Ecto neural progenitor cell (in vitro differentiated cells): ENCODE measurements around the gene RIOK1.

Experiments used
- DNase-seq: peaks from one replicate; pipeline ENCODE4 v3.0.0-alpha.2; 2018; ENCODE audit warnings: low spot score

The RIOK1 gene

DNA sequence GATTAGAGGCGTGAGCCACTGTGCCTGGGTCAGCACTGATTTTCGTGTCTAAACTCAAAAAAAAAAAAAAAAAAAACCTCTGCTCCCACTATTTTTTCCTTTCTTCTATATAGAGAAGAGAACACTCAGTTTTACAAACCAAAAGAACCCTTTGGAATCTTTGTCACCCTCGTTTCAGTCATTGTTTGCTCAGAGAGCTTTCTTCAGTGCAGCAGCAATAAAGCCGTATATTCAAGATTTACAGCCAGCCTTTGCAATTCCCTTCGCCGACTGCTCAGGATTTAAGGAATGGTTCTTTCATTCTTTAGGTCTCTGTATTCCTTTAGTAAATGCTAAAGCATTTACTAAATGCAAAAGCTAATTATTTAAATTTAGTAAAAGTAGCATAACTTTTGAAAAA lies 20.1 kb downstream of the RIOK1 start:
- DNase-seq: no peak

DNA sequence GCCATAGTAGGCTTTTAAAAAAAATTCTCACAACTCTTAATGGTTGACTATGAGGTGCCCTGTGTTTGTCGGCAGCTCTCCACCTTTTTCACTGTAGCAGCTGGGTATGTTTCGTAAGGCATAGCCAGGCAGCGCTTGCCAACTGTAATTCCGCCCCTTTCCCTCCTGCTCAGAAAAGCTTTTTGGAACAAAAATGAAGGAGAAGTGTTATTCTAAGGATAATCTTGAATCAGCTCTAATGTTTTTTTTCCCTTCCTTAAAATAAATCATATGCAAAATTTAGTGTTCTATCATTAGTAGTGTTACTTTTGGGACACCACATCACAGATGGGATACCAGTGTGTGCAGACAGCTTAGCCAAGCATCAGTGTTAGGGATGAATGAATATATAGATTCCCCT lies 21.2 kb downstream of the RIOK1 start:
- no peak for DNase-seq

DNA sequence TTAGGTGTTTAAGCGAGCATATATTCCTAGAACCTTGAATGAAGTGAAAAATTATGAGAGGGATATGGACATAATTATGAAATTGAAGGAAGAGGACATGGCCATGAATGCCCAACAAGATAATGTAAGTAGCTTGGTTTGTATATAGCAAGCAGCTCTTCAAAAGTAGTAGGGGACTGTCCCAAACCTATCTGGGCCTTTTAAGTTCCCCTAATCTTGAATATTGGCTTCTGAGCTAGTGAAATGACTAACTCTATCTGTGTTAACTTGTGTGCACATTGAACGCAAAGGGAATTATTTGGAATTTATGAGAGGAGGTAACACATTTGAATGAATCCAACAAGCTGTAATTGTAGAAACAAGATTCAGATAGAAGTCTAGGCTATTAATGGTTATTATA lies 21.7 kb downstream of the RIOK1 start:
- DNase-seq: no peak

DNA sequence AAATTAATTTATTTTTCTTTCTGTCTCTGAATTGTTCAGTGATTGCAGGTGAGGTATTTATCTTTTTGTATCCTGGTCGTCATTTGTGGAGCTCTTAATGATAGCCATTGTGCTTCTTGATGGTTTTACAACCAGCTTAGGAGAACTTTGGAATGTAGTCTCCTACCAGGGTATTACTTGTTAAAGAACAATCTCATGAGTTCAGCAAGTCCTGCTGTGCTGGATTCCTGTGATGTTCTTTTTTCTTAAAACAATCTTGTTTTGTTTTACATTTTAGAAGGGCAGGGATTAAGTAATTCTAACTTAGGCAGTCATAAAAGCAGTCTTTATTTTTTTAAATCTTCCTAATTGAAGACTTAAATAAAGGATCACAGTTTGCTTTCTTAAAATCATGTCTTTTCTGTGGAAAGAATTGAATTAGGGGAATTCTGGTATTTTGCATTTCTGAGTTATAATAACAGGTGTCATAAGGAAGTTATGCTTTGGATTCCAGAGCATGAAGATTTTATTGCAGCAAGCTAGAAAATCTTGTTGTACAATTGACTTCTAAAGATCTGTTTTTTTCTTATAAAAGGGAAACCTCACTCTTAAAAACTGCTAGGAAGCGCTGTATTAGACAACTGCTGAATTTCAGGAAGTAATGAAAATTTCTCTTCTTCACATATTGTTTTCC lies 23.7 kb downstream of the RIOK1 start:
- no peak for DNase-seq

DNA sequence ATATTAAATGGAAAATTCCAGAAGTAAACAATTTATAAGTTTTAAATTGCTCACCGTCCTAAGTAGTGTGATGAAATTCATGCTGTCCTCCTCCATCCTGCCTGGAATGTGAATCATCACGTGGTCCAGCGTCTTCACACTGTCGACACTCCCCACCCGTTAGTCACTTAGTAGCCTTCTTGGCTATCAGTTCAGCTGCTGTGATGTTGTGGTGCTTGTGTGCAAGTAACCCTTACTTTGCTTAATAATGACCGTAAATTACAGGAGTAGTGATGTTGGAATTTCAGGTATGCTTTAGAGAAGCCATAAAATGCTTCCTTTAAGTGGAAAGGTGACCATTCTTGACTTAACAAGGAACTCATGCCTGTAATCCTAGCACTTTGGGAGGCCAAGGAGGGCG lies 25.2 kb downstream of the RIOK1 start:
- DNase-seq: no peak

DNA sequence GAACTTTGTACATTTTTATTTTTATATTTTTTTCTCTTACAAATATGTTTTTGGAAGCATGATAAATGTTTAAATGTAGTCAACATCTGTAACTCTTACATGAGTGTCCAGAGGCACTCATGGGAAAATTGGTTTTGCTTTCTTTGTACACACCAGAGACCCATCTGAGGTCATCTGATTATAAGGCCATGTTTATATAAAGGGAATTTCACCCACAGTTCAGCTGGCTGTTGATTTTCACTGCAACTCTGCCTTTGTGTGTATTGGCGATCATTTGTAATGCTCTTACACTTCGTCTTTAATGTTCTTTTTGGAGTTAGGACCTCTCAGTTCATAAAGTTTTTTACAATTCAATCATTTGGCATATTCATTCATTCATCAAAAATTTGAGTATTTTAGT lies 28.1 kb downstream of the RIOK1 start:
- DNase-seq: no peak

DNA sequence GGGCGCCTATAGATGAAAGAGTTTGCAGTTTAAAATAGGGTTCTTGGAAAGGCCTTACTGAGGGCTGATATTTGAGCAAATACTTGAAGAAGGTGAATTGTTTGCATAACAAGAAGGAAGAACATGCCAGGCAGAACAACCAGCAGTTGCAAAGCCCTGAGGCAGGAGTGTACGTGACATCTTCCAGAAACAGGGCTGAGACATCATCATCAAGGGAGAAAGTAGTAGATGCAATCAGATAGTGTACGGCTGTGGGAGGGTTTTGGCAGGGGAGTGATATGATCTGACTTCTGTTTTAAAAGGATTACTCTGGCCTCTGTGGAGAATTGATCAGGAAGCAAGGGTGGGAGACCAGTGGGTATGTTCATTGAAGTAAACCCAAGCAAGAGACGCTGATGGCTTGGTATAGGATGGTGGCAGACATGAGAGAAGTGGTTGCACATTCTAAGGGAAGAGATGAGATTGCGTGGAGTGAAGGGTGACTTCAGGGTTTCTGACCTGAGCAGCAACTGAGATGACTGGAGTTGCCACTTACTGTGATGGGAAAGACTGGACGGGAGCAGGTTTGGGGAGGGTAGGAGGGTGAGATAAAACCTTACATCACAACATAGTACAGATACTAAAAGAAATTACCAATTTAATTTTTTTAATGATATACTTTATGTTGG lies 28.8 kb downstream of the RIOK1 start:
- DNase-seq: no peak

DNA sequence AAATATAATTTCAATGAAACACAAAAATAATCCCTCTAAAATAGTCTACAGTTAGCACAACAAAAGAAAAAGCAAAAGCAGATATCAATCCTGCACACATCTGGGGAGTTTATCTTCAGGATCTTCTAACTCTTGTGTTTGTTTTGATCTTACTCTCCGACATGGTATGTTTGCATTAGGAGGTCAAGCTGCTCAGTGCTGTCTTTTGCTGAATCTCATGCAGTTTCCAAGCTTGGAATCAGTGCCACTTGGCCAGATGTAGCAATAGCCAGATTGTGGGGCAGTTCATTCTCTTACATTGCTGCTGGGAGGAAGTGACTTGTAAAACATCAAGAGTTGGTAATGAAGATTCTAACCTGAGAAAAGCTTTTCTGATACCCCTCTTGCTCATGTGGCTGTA lies 29.5 kb downstream of the RIOK1 start:
- DNase-seq: no peak

DNA sequence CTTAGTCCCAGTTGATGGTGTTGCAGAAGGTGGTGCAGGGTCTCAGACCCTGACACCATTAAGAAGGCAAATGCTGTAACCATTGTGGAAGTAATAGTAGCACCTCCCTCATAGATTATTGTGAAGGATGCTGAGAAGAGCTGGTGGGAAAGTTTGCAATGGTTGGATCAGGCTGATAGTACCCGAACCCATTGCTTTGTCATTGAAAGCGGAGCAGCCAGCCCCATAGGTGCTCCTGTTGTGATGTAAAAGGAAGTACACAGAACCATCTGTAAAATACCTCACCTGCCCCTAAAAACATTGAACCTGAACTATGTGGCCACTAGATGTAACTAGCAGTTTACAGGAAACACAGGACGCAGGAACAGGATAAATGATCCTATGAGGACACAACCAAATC lies 31.5 kb downstream of the RIOK1 start:
- DNase-seq: no peak

DNA sequence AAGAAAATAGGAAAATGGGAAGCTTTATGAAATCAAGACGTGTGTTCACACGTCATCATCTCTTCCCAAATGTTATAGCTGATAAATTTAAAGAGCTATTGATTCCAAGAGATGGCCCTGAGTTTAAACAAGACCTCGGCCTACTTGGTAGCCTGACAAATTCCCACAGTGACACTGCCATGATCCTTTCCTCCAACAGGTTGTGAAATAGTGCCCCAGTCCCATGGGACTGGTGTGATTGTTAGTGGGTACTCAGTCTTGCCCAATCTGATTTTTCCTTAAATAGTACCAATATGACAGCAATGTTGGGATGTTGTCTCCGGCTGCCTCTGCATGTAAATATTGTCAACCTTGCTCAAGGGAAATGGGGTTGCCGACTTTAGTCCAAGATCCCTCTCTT lies 34.5 kb downstream of the RIOK1 start:
- DNase-seq: no peak

DNA sequence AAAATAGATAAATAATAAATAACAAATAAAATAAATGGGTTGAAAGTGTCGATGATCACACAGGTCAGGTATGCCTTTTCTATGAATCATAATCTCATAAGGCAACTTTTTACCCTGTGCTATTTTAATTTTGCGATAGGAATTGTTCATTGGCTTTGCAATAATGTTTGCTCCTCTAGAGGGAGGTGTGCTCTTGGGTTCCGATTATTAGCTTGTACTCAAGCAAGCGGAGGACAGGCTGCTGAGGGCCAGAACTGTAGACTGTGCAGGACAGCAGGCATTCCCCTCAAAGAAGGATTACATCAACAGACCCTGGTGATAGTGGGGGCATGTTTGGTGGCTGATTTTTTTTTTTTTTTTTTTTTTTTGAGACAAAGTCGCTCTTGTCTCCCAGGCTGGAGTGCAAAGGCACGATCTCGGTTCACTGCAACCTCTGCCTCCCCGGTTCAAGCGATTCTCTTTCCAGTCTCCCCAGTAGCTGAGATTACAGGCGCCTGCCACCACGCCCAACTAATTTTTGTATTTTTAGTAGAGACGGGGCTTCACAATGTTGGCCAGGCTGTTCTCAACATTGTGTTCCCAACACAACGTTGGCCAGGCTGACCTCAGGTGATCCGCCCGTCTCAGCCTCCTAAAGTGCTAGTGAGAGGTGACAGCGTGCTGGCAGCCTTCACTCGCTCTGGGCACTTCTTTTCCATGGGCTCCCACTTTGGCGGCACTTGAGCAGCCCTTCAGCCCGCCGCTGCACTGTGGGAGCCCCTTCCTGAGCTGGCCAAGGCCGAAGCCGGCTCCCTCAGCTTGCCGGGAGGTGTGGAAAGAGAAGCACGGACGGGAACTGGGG lies 35.6 kb downstream of the RIOK1 start:
- DNase-seq: no peak

DNA sequence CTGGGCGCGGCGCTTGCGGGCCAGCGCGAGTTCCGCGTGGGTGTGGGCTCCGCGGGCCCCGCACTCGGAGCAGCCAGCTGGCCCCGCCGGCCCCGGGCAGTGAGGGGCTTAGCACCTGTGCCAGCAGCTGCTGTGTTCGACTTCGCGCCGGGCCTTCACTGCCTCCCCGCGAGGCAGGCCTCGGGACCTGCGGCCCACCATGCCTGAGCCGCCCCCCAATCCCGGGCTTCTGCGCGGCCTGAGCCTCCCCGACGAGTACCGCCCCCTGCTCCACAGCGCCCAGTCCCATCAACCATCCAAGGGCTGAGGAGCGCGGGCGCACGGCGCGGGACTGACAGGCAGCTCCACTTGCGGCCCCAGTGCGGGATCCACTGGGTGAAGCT lies 36.2 kb downstream of the RIOK1 start:
- DNase-seq: no peak

DNA sequence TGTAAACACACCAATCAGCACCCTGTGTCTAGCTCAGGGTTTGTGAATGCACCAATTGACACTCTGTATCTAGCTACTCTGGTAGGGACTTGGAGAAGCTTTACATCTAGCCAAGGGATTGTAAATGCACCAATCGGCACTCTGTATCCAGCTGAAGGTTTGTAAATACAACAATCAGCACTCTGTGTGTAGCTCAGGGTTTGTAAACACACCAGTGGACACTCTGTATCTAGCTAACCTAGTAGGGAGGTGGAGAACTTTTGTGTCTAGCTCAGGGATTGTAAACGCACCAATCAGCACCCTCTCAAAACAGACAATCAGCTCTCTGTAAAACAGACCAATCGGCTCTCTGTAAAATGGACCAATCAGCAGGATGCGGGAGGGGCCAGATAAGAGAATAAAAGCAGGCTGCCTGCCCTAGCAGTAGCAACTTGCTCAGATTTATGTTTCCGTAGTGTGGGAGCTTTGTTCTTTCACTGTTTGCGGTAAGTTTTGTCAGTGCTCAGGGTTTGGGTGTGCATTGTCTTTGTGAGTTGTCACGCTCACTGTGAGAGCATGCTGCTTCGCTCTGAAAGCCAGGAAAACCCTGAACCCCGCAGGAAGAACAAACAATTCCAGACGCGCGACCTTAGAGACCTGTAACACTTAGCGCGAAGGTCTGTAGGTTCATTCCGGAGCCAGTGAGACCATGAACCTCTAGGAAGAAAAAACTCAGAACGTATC lies 37.0 kb downstream of the RIOK1 start:
- no peak for DNase-seq

DNA sequence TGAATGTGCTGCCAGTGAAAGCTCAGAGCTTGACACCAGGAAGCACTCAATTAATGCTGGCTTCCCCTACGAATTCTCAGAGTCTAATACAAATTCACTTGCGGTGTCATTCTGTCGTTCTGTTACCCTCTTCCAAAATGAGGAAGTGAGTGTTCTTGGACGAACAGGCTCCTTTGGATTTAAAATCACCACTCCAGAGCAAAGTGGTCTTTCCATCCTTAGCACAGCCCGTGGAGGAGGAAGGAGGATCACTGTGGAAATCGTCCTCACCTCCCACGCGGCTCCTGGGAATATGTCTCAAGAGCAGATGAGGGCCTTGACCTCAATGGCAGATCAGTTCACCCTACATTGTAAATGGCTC lies 41.7 kb downstream of the RIOK1 start:
- DNase-seq: no peak

DNA sequence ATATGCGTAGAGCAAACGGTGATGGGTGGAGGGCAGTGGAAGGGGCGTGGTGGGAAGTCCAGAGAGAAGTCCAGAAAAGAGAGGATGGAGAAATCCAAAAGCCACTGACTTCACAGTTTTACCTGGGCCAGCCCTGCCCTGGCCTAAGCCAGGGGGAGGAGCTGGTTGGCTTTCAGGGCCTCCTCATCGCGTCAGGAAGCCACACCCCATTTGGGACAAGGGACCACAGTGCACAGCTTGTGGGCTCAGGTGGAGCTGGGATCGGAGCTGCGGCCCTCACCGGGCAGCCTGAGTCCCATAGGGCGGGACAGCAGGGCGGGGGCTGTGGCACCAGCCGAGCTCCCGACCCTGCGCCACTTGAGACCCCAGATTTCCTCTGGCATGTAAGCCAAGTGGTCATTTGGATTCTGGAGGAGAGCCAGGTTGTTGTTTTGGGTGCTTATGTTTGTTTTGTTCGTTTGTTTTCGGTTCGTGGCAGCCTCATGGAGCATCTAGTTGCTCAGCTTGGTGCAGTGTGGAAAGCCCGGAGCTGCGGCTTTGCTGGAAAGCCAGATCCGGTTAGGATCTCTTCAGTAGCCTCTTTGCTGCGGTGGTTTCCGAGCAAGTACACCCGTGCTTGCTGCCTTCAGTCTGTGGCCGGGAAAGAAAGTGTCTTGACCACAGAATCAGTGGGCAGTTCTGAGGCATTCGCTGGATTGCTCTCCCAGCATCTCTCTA lies 42.2 kb downstream of the RIOK1 start:
- no peak for DNase-seq

DNA sequence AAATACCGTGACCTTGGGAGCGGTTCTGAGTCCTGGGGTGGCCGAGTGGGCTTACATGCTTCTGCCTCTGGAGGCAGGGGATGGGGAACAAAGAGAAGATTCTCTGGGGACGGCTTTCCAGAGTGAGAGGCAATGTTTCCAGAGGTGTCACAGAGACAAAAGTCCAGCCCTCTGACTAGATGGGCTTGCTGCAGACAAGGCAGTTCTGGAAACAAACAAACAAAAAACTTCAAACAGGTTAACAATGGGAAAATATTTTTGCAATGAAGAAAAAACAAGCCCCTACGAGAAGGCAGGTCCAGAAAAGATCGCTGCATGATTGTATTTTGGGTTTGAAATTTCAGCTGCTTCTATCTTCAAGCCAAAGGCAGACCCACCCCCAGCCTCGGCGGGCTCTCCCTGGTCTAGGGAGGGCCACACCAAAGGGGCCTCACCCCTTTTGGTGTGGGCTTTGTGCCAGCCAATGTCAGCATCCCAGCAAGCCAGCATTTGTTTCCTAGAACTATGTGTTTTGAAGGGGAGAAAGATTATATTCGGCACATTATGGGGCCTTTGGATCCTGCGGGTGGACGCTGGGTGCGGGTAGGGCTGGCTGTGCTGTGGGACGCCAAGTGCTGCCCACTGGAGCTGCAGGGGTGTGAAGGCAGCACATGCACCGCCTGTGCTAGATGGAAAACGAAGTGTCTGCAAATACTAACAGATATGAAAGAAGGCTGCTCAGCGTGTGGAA lies 42.9 kb downstream of the RIOK1 start:
- DNase-seq: no peak

DNA sequence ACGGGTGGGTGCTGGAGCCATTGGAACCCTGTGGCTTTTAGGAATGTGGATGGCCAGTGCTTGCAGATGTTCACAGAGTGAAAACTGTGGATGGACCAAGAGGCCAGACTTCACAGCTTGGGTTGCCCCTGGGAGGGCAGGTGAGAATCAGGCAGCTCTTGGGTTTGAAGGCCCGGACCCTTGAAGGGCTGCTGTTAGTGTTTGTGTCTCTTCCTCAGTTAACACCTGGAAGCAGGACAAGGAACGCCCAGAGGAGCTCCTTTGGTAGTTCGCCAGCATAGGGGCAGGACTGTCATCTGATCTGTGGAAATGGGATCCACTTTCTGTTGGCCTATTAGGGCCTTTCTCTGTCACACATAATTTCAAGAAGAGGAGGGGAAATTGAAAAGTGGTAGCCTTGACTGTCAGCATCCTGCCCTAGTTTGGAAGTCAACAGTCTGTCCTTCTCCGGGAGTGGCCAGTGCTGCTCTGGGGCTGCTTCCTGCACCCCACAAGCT lies 43.6 kb downstream of the RIOK1 start:
- DNase-seq: no peak

DNA sequence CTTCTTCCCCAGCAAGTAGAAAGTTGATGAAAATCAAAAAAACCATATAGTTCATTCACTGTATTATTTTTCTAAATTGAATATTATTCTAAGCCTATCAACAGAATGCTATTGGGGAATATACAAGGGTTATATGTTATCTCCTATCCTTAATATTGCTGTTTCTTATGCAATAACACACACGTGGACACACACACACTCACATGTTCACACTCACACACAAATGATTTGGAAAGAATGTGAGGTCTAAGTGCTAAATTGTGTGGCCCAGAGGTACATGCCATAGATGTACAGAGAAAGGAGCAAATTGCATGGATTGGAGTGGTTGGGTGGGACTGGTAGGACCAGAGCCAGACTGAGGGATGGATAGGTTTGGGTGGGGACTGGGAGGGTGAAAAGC lies 45.1 kb downstream of the RIOK1 start:
- no peak for DNase-seq

DNA sequence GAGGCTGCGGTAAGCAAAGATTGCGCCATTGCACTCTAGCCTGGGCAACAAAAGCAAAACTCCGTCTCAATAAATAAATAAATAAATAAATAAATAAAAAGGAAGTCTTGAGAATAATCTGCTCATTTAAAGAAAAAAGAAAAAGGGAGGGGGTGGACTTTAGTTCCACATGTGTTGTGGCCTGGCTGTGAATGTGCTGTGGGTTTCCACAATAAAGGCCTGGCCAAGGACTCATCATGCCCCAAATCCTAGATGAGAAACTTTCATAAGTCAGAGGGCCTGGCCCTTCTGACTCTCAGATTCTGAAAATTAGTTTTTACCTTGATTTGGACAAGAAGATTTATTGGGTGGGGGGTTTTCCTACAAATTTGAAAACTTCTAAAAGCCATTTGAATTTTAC lies 48.4 kb downstream of the RIOK1 start:
- no peak for DNase-seq

DNA sequence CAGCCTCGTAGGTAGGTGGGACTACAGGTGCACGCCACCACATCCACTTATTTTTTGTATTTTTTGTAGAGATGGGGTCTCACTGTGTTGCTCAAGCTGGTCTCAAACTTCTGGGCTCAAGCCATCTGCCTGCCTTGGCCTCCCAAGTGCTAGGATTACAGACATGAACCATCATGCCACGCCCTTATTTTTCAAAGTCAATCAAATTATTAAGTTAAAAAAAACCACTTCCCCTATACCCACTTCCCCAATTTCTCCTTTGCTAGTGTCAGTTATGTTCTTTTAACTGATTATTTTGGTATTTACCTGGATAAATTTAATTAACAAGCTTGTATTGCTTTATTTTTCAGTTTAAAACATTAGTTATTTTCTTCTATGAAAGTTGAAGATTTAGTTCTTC lies 49.6 kb downstream of the RIOK1 start:
- no peak for DNase-seq

DNA sequence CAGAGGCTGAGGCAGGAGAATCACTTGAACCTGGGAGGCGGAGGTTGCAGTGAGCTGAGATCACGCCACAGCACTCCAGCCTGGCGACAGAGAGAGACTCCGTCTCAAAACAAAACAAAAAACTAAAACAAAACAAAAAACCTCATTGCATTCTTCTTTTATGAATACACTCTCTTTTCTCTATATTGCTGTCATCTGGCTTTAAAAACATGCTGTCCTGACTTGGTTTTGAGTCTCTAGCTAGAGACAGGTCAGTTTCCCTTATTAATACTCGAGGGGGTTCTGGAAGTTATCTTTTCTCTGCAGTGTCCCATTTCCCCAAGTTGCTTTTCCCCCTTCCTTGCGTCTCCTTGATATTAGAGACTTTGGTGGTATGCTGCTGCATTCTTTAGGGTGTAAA lies 50.9 kb downstream of the RIOK1 start:
- DNase-seq: no peak
